Ishikawa (cell line): ENCODE results near the gene TEAD1.

ENCODE experiments used
- NFIC ChIP-seq: IDR thresholded peaks from 2 replicates; pipeline ENCODE4 v1.6.1; 2012
- TAF1 ChIP-seq: IDR thresholded peaks from 2 replicates; pipeline ENCODE4 v1.6.1; 2012; ENCODE audit warnings: low read depth, mild to moderate bottlenecking
- TEAD4 ChIP-seq: IDR thresholded peaks from 2 replicates; pipeline ENCODE4 v1.6.1; 2012
- YY1 ChIP-seq: IDR thresholded peaks from 2 replicates; pipeline ENCODE4 v1.6.1; 2012; ENCODE audit warnings: low read depth
- TF ChIP-seq, protein P1 (sequence below): IDR thresholded peaks from 2 replicates; pipeline ENCODE4 v1.6.1; 2012; ENCODE audit warnings: low read depth, mild to moderate bottlenecking

DNA sequence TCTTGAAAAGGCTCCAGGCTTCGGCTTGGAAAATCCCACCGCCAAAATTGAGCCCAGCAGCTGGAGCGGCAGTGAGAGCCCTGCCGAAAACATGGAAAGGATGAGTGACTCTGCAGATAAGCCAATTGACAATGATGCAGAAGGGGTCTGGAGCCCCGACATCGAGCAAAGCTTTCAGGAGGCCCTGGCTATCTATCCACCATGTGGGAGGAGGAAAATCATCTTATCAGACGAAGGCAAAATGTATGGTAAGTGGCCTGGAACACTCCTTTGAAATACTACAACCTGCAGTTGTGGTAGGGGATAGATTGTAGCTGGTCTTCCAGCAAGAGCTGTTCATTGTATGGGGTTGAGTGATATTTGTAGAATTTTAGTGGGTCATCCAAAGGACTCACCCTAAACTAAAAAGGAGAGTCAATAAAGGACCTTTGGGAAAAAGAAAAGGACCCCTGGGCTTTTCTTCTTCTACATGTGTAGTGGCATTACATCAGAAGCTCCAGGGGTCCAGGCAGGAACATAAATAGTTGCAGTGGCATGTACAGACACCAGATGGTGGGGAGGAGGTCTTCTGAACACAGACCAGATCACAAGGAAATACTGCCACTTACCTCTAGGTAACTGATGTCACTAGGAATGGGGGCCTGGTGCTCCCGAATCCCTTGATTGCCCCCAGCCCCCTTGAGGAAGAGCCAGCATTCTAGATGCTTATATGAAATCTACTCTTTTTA, 90.1 kb downstream of the TEAD1 start:
- TF ChIP-seq TEAD4: no peak
- no peak for TF ChIP-seq TAF1
- TF ChIP-seq, protein P1, sequence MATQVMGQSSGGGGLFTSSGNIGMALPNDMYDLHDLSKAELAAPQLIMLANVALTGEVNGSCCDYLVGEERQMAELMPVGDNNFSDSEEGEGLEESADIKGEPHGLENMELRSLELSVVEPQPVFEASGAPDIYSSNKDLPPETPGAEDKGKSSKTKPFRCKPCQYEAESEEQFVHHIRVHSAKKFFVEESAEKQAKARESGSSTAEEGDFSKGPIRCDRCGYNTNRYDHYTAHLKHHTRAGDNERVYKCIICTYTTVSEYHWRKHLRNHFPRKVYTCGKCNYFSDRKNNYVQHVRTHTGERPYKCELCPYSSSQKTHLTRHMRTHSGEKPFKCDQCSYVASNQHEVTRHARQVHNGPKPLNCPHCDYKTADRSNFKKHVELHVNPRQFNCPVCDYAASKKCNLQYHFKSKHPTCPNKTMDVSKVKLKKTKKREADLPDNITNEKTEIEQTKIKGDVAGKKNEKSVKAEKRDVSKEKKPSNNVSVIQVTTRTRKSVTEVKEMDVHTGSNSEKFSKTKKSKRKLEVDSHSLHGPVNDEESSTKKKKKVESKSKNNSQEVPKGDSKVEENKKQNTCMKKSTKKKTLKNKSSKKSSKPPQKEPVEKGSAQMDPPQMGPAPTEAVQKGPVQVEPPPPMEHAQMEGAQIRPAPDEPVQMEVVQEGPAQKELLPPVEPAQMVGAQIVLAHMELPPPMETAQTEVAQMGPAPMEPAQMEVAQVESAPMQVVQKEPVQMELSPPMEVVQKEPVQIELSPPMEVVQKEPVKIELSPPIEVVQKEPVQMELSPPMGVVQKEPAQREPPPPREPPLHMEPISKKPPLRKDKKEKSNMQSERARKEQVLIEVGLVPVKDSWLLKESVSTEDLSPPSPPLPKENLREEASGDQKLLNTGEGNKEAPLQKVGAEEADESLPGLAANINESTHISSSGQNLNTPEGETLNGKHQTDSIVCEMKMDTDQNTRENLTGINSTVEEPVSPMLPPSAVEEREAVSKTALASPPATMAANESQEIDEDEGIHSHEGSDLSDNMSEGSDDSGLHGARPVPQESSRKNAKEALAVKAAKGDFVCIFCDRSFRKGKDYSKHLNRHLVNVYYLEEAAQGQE: no peak
- TF ChIP-seq NFIC: no peak
- TF ChIP-seq YY1: no peak
